ENCODE data around the gene CFP.
A peak's percentile ranks its signal among the peaks of the same experiment; 100 is the strongest.
"Not testable (repeated sequence)": the region's sequence is repeated elsewhere in the genome, so short reads cannot be mapped to it uniquely, and the experiment has no call there.

Gene CFP

GRCh38 chrX:47637546-47638195, 7.9 kb upstream of the CFP start:
- DNase-seq, result no peak

- DNase-seq, result no peak
Measured at GRCh38 chrX:47634871-47635575, 5.3 kb upstream of the CFP start.

- DNase-seq, result no peak
Measured at GRCh38 chrX:47633689-47634590, 4.2 kb upstream of the CFP start.

GRCh38 chrX:47632666-47633065, 2.9 kb upstream of the CFP start:
- DNase-seq, result no peak

GRCh38 chrX:47631676-47632075, 1.9 kb upstream of the CFP start:
- no peak for DNase-seq

- no peak for DNase-seq
Measured at GRCh38 chrX:47628982-47629381, 748 bp downstream of the CFP start.

GRCh38 chrX:47625365-47625764, 4.4 kb downstream of the CFP start:
- DNase-seq, result no peak

- no peak for DNase-seq
Measured at GRCh38 chrX:47623540-47624027, 6.1 kb downstream of the CFP start.

GRCh38 chrX:47621851-47622250, 7.9 kb downstream of the CFP start:
- DNase-seq, result no peak

- DNase-seq, result no peak
Measured at GRCh38 chrX:47620303-47620685, 9.4 kb downstream of the CFP start.

GRCh38 chrX:47619486-47620302, 10.0 kb downstream of the CFP start, which contains the start of gene SYN1:
Gene SYN1, minus strand, starts transcription at chrX:47619857. Its CDS starts 129 bp downstream, at chrX:47619728.
- peak in 1 of 2 experiments; percentile 1 for DNase-seq

- DNase-seq, result no peak
Measured at GRCh38 chrX:47618923-47619485, 10.7 kb downstream of the CFP start.

GRCh38 chrX:47614618-47615017, 15.1 kb downstream of the CFP start:
- no peak for DNase-seq

GRCh38 chrX:47613082-47613481, 16.6 kb downstream of the CFP start:
- no peak for DNase-seq

GRCh38 chrX:47612418-47612817, 17.3 kb downstream of the CFP start:
- DNase-seq, result no peak

GRCh38 chrX:47611926-47612325, 17.8 kb downstream of the CFP start:
- no peak for DNase-seq

GRCh38 chrX:47611489-47611888, 18.2 kb downstream of the CFP start:
- DNase-seq, result no peak

GRCh38 chrX:47610511-47610910, 19.2 kb downstream of the CFP start:
- DNase-seq, result no peak

- no peak for DNase-seq
Measured at GRCh38 chrX:47608130-47608810, 21.5 kb downstream of the CFP start.

GRCh38 chrX:47607091-47607490, 22.6 kb downstream of the CFP start:
- DNase-seq, result no peak

GRCh38 chrX:47605024-47605423, 24.7 kb downstream of the CFP start:
- DNase-seq, result no peak

- not testable (repeated sequence) for DNase-seq
Measured at GRCh38 chrX:47603125-47603524, 26.6 kb downstream of the CFP start.

Measured in SW 1271 (cell line).